Endometrial microvascular endothelial cells (primary cell): ENCODE measurements around the gene SLC41A1. TPM values are rescaled to one million over a fixed set of nuclear protein-coding genes. Genes with fewer than 3 reads are reported as not detected.

Experiments
- in situ Hi-C: cut with HindIII; loops from 2 replicates; pipeline ENCODE4 v1.10.0; 2017; ENCODE audit warnings: low sequenced_read_pairs, low pct_unique_long_range_greater_than_20kb; ENCODE audit errors: inconsistent ontology term
- total RNA-seq: library from RNA; depleted of rRNA; stranded (reverse); fragments of >200 nt; gene quantifications from one replicate; pipeline ENCODE4 v1.2.3, GENCODE V29; 2015; ENCODE audit errors: inconsistent ontology term

The SLC41A1 gene
- total RNA-seq, 1 donor from 2014 or later, result 17.1 TPM

GRCh38 chr1:205797168-205797567, 15.8 kb downstream of the SLC41A1 start:
- in situ Hi-C loops, result loop anchor here (25.0 kb wide), 1 partner anchor 315 kb away; the partner anchor contains the start of gene AVPR1B

- in situ Hi-C loops, result loop anchor here (25.0 kb wide), 1 partner anchor 318 kb away; the partner anchor contains the start of gene AVPR1B
Measured at GRCh38 chr1:205794011-205794730, 18.8 kb downstream of the SLC41A1 start.

GRCh38 chr1:205792961-205793673, 19.9 kb downstream of the SLC41A1 start:
- in situ Hi-C loops, result loop anchor here (25.0 kb wide), 1 partner anchor 319 kb away; the partner anchor contains the start of gene AVPR1B

GRCh38 chr1:205792481-205792881, 20.5 kb downstream of the SLC41A1 start:
- in situ Hi-C loops, result loop anchor here (25.0 kb wide), 1 partner anchor 320 kb away; the partner anchor contains the start of gene AVPR1B

GRCh38 chr1:205791568-205792180, 21.3 kb downstream of the SLC41A1 start:
- in situ Hi-C loops, result loop anchor here (25.0 kb wide), 1 partner anchor 321 kb away; the partner anchor contains the start of gene AVPR1B

GRCh38 chr1:205787287-205787916, 25.6 kb downstream of the SLC41A1 start:
- in situ Hi-C loops, result loop anchor here (25.0 kb wide), 1 partner anchor 325 kb away; the partner anchor contains the start of gene AVPR1B

GRCh38 chr1:205786601-205787000, 26.4 kb downstream of the SLC41A1 start:
- in situ Hi-C loops, result loop anchor here (25.0 kb wide), 1 partner anchor 326 kb away; the partner anchor contains the start of gene AVPR1B

GRCh38 chr1:205785446-205785845, 27.6 kb downstream of the SLC41A1 start:
- in situ Hi-C loops, result loop anchor here (25.0 kb wide), 1 partner anchor 327 kb away; the partner anchor contains the start of gene AVPR1B

- in situ Hi-C loops, result loop anchor here (25.0 kb wide), 1 partner anchor 328 kb away; the partner anchor contains the start of gene AVPR1B
Measured at GRCh38 chr1:205783904-205784303, 29.1 kb downstream of the SLC41A1 start.

- in situ Hi-C loops, result loop anchor here (25.0 kb wide), 1 partner anchor 329 kb away; the partner anchor contains the start of gene AVPR1B
Measured at GRCh38 chr1:205783433-205783795, 29.6 kb downstream of the SLC41A1 start.

GRCh38 chr1:205782627-205783432, 30.2 kb downstream of the SLC41A1 start:
- in situ Hi-C loops, result loop anchor here (25.0 kb wide), 1 partner anchor 329 kb away; the partner anchor contains the start of gene AVPR1B

GRCh38 chr1:205780335-205780734, 32.7 kb downstream of the SLC41A1 start:
- in situ Hi-C loops, result loop anchor here (25.0 kb wide), 1 partner anchor 332 kb away; the partner anchor contains the start of gene AVPR1B

GRCh38 chr1:205777994-205778393, 35.0 kb downstream of the SLC41A1 start:
- in situ Hi-C loops, result loop anchor here (25.0 kb wide), 1 partner anchor 334 kb away; the partner anchor contains the start of gene AVPR1B

- in situ Hi-C loops, result loop anchor here (25.0 kb wide), 1 partner anchor 337 kb away; the partner anchor contains the start of gene AVPR1B
Measured at GRCh38 chr1:205775717-205776056, 37.3 kb downstream of the SLC41A1 start.

- in situ Hi-C loops, result loop anchor here (25.0 kb wide), 1 partner anchor 337 kb away; the partner anchor contains the start of gene AVPR1B
Measured at GRCh38 chr1:205775015-205775716, 37.8 kb downstream of the SLC41A1 start, which contains the start of gene RAB29. Gene RAB29, minus strand, starts transcription at chr1:205775482. Its CDS starts 526 bp downstream, at chr1:205774956.

- in situ Hi-C loops, result loop anchor here (25.0 kb wide), 1 partner anchor 338 kb away; the partner anchor contains the start of gene AVPR1B
Measured at GRCh38 chr1:205774198-205775014, 38.6 kb downstream of the SLC41A1 start.
